Measurements from ENCODE around the gene TEAD2.
"Not testable (repeated sequence)": the region's sequence is repeated elsewhere in the genome, so short reads cannot be mapped to it uniquely, and the experiment has no call there.

TEAD2 gene

GRCh38 chr19:49328741-49329140, 33.5 kb downstream of the TEAD2 start:
- DNase-seq: no peak

- no peak for DNase-seq
Observed at GRCh38 chr19:49327878-49328544, 34.2 kb downstream of the TEAD2 start.

- DNase-seq: no peak
Observed at GRCh38 chr19:49326165-49326704, 36.0 kb downstream of the TEAD2 start.

- not testable (repeated sequence) for DNase-seq
Observed at GRCh38 chr19:49325756-49326155, 36.5 kb downstream of the TEAD2 start.

GRCh38 chr19:49324801-49325576, 37.2 kb downstream of the TEAD2 start, which contains the start of gene SLC6A16:
Gene SLC6A16, minus strand, starts transcription at chr19:49325191. Its CDS starts 13,844 bp downstream, at chr19:49311347.
- DNase-seq: no peak

GRCh38 chr19:49318296-49318695, 43.9 kb downstream of the TEAD2 start:
- DNase-seq: no peak

GRCh38 chr19:49316284-49316683, 45.9 kb downstream of the TEAD2 start:
- no peak for DNase-seq

- DNase-seq: no peak
Observed at GRCh38 chr19:49315111-49315510, 47.1 kb downstream of the TEAD2 start.

GRCh38 chr19:49309087-49309486, 53.1 kb downstream of the TEAD2 start:
- no peak for DNase-seq

GRCh38 chr19:49306734-49307133, 55.5 kb downstream of the TEAD2 start:
- DNase-seq: not testable (repeated sequence)

GRCh38 chr19:49301866-49302252, 60.4 kb downstream of the TEAD2 start:
- DNase-seq: no peak

- DNase-seq: no peak
Observed at GRCh38 chr19:49301165-49301865, 60.9 kb downstream of the TEAD2 start.

GRCh38 chr19:49298653-49299052, 63.6 kb downstream of the TEAD2 start:
- DNase-seq: not testable (repeated sequence)

- DNase-seq: no peak
Observed at GRCh38 chr19:49297403-49297802, 64.8 kb downstream of the TEAD2 start.

- no peak for DNase-seq
Observed at GRCh38 chr19:49295208-49295880, 66.9 kb downstream of the TEAD2 start.

GRCh38 chr19:49294401-49294800, 67.8 kb downstream of the TEAD2 start:
- DNase-seq: no peak
